Liver (tissue), 9 donors: ENCODE data around the gene UIMC1. TPM values are rescaled to one million over a fixed set of nuclear protein-coding genes. Genes with fewer than 3 reads are reported as not detected.

Experiments used
- DNase-seq: peaks from one replicate; pipeline ENCODE4 v3.0.0-alpha.2; 2017; ENCODE audit warnings: low spot score
- H3K27ac ChIP-seq, 2 donors: one replicate each; pipeline ENCODE4 v1.7.0; 2013; ENCODE audit warnings: inconsistent platforms in 2 of 2, low read length in 2 of 2, control low read depth in 1 of 2, low read depth in 1 of 2, mild to moderate bottlenecking in 1 of 2
- H3K27me3 ChIP-seq, 4 donors: one replicate each; pipeline versions ENCODE4 v1.6.1 to v1.7.0; 2013; ENCODE audit warnings: low read length in 3 of 4, inconsistent platforms in 1 of 4, mild to moderate bottlenecking in 1 of 4, moderate library complexity in 1 of 4; ENCODE audit not compliant: control insufficient read depth in 4 of 4, insufficient read depth in 4 of 4
- H3K36me3 ChIP-seq, 4 donors: one replicate each; pipeline versions ENCODE4 v1.6.1 to v1.7.0; 2013; ENCODE audit warnings: low read length in 3 of 4, mild to moderate bottlenecking in 3 of 4, low read depth in 1 of 4, moderate library complexity in 1 of 4; ENCODE audit not compliant: control insufficient read depth in 4 of 4, insufficient read depth in 3 of 4
- H3K4me1 ChIP-seq, 4 donors: one replicate each; pipeline versions ENCODE4 v1.6.1 to v1.7.0; 2013; ENCODE audit warnings: low read length in 3 of 4, mild to moderate bottlenecking in 3 of 4, moderate library complexity in 1 of 4; ENCODE audit not compliant: control insufficient read depth in 4 of 4, insufficient read depth in 4 of 4
- H3K4me3 ChIP-seq, 3 donors: one replicate each; pipeline versions ENCODE4 v1.6.1 to v1.7.0; 2013; ENCODE audit warnings: low read length in 3 of 3, control low read depth in 1 of 3, low read depth in 1 of 3, mild to moderate bottlenecking in 1 of 3
- H3K9ac ChIP-seq, 2 donors: one replicate each; pipeline ENCODE4 v1.7.0; 2013; ENCODE audit warnings: low read length in 2 of 2, mild to moderate bottlenecking in 2 of 2, moderate library complexity in 2 of 2, control low read depth in 1 of 2, low read depth in 1 of 2
- H3K9me3 ChIP-seq, 4 donors: one replicate each; pipeline versions ENCODE4 v1.6.1 to v1.7.0; 2013; ENCODE audit warnings: low read length in 3 of 4; ENCODE audit not compliant: control insufficient read depth in 4 of 4
- EGR1 ChIP-seq, 2 donors: IDR thresholded peaks; 2 replicates each; pipeline ENCODE4 v1.6.1; 2016 to 2018; ENCODE audit warnings: antibody characterized with exemption in 2 of 2, low read depth in 2 of 2
- FOXA1 ChIP-seq: IDR thresholded peaks from 2 replicates; pipeline ENCODE4 v1.6.1; 2016; ENCODE audit warnings: antibody characterized with exemption
- FOXA2 ChIP-seq: IDR thresholded peaks from 2 replicates; pipeline ENCODE4 v1.6.1; 2016; ENCODE audit warnings: antibody characterized with exemption
- GABPA ChIP-seq, 2 donors: IDR thresholded peaks in 1 of 2; conservative IDR thresholded peaks in 1 of 2; 2 replicates each; pipeline ENCODE4 v1.6.1; 2016; ENCODE audit warnings: antibody characterized with exemption in 2 of 2, mild to moderate bottlenecking in 1 of 2, moderate library complexity in 1 of 2
- HNF4A ChIP-seq, 2 donors: conservative IDR thresholded peaks; 2 replicates each; pipeline ENCODE4 v1.6.1; 2016; ENCODE audit warnings: antibody characterized with exemption in 2 of 2, mild to moderate bottlenecking in 2 of 2
- HNF4G ChIP-seq: IDR thresholded peaks from 2 replicates; pipeline ENCODE4 v1.6.1; 2016; ENCODE audit warnings: antibody characterized with exemption
- JUND ChIP-seq, 2 donors: IDR thresholded peaks; 2 replicates each; pipeline ENCODE4 v1.6.1; 2016; ENCODE audit warnings: antibody characterized with exemption in 2 of 2
- NR2F2 ChIP-seq: IDR thresholded peaks from 2 replicates; pipeline ENCODE4 v1.6.1; 2016; ENCODE audit warnings: antibody characterized with exemption
- RAD21 ChIP-seq, 2 donors: IDR thresholded peaks; 2 replicates each; pipeline ENCODE4 v1.6.1; 2016; ENCODE audit warnings: antibody characterized with exemption in 2 of 2, mild to moderate bottlenecking in 2 of 2
- RXRA ChIP-seq, 2 donors: IDR thresholded peaks; 2 replicates each; pipeline ENCODE4 v1.6.1; 2017 to 2018; ENCODE audit warnings: antibody characterized with exemption in 2 of 2, mild to moderate bottlenecking in 1 of 2
- SP1 ChIP-seq: IDR thresholded peaks from 2 replicates; pipeline ENCODE4 v1.6.1; 2018; ENCODE audit warnings: antibody characterized with exemption, mild to moderate bottlenecking
- TAF1 ChIP-seq: conservative IDR thresholded peaks from 2 replicates; pipeline ENCODE4 v1.6.1; 2016; ENCODE audit warnings: antibody characterized with exemption, mild to moderate bottlenecking
- YY1 ChIP-seq: IDR thresholded peaks from 2 replicates; pipeline ENCODE4 v1.6.1; 2016; ENCODE audit warnings: antibody characterized with exemption, mild to moderate bottlenecking
- WGBS: extraction: QIAGEN DNeasy Blood & Tissue Kit; methylation state at CpG from one replicate; pipeline ENCODE4 v1.1.7; 2013; 5-methylcytosine and 5-hydroxymethylcytosine counted together
- polyA plus RNA-seq, 2 donors: library from polyadenylated mRNA; stranded (reverse) in 1 of 2; unstranded in 1 of 2; fragments of 200-250 nt in 1 of 2; fragments of >200 nt in 1 of 2; fragmentation: Nextera tagmentation in 1 of 2; extraction: Ambion mirVana in 1 of 2; gene quantifications; one replicate each; pipeline versions ENCODE4 v1.2.1 to v1.2.3, GENCODE V29; 2013 to 2015
- total RNA-seq, 2 donors: library from RNA; depleted of rRNA; stranded (reverse); fragments of >200 nt; gene quantifications; one replicate each; pipeline ENCODE4 v1.2.3, GENCODE V29; 2014
- TF ChIP-seq, protein P1 (sequence below): IDR thresholded peaks from 2 replicates; pipeline ENCODE4 v1.6.1; 2016; ENCODE audit warnings: antibody characterized with exemption
- TF ChIP-seq, protein P2 (sequence below): IDR thresholded peaks from 2 replicates; pipeline ENCODE4 v1.6.1; 2016; ENCODE audit warnings: antibody characterized with exemption
- TF ChIP-seq, protein P3 (sequence below): IDR thresholded peaks from 2 replicates; pipeline ENCODE4 v1.6.1; 2016; ENCODE audit warnings: antibody characterized with exemption
- donor health status: healthy.
- donor health status: healthy.
- donor health status: healthy.
- donor health status: healthy.
- donor health status: healthy.

UIMC1 gene
- total and polyA plus RNA-seq, 4 donors, result 5.9 to 26.0 (median 11.7) TPM

DNA sequence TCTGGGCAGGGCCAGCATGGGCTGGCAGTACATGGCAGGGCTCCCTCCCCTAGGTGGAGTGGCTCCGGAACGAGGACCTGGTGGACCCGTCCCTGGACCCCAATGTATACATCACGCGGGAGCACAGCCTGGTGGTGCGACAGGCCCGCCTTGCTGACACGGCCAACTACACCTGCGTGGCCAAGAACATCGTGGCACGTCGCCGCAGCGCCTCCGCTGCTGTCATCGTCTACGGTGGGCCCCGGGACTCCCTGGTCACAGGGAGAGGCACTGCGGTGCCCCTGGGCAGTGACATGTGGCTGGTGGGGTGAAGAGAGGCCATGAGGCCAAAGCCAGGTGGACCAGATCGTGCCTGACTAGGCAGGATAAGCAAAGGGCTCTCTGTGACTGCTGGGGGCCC lies 137.8 kb downstream of the UIMC1 start:
- no peak overlapping the region for H3K4me3 ChIP-seq
- TF ChIP-seq EGR1 (IDR thresholded peaks at IDR 0.05; ENCODE audit: low read depth in 2 of 2) (no peak), JUND (IDR thresholded peaks at IDR 0.05) (no peak), NR2F2 (no peak), HNF4G (no peak), YY1 (no peak), HNF4A (conservative IDR thresholded peaks at IDR 0.05) (no peak), RAD21 (IDR thresholded peaks at IDR 0.05) (no peak), FOXA2 (no peak)
- TF ChIP-seq, protein P1, sequence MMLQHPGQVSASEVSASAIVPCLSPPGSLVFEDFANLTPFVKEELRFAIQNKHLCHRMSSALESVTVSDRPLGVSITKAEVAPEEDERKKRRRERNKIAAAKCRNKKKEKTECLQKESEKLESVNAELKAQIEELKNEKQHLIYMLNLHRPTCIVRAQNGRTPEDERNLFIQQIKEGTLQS, result no peak
- TF ChIP-seq, protein P2, sequence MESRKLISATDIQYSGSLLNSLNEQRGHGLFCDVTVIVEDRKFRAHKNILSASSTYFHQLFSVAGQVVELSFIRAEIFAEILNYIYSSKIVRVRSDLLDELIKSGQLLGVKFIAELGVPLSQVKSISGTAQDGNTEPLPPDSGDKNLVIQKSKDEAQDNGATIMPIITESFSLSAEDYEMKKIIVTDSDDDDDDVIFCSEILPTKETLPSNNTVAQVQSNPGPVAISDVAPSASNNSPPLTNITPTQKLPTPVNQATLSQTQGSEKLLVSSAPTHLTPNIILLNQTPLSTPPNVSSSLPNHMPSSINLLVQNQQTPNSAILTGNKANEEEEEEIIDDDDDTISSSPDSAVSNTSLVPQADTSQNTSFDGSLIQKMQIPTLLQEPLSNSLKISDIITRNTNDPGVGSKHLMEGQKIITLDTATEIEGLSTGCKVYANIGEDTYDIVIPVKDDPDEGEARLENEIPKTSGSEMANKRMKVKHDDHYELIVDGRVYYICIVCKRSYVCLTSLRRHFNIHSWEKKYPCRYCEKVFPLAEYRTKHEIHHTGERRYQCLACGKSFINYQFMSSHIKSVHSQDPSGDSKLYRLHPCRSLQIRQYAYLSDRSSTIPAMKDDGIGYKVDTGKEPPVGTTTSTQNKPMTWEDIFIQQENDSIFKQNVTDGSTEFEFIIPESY, result no peak
- TF ChIP-seq, protein P3, sequence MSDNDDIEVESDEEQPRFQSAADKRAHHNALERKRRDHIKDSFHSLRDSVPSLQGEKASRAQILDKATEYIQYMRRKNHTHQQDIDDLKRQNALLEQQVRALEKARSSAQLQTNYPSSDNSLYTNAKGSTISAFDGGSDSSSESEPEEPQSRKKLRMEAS, result no peak
- no peak overlapping the region for H3K9ac ChIP-seq
- H3K36me3 ChIP-seq, result no peaks in the 10 kb centered on the region
- peaks cover 0 to 5% (median 0%) of the 10 kb centered on the region in 4 donors for H3K27me3 ChIP-seq
- no peak for DNase-seq
- H3K27ac ChIP-seq, result no peak overlapping the region
- H3K9me3 ChIP-seq, result no peaks in the 10 kb centered on the region
- 95% methylated on average over 20 of the region's 20 CpGs for WGBS
- peaks cover 0 to 10% (median 3%) of the 10 kb centered on the region in 4 donors for H3K4me1 ChIP-seq

DNA sequence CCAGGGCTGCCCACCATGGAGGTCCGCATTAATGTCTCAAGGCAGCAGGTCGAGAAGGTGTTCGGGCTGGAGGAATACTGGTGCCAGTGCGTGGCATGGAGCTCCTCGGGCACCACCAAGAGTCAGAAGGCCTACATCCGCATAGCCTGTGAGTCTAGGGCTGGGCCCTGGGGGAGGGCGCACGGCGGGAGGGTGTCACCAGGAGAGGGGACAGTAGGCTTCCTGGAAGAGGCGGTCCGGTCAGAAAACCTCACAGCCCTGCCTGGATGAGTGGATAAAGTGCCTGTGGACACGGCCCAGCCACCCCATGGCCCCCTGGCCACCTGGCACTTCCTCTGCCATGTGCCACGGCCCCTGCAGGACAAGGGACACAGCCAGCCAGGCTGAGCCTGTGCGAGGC lies 138.5 kb downstream of the UIMC1 start:
- Histone ChIP-seq H3K4me1 (peaks cover 0 to 10% (median 3%) of the 10 kb centered on the region in 4 donors), H3K27me3 (peaks cover 0 to 5% (median 0%) of the 10 kb centered on the region in 4 donors), H3K9ac (no peak overlapping the region), H3K9me3 (no peaks in the 10 kb centered on the region), H3K4me3 (no peak overlapping the region), H3K27ac (no peak overlapping the region), H3K36me3 (no peaks in the 10 kb centered on the region)
- WGBS, result 92% methylated on average over 14 of the region's 14 CpGs
- no peak for TF ChIP-seq FOXA2
- TF ChIP-seq, protein P2, result no peak
- TF ChIP-seq SP1, result no peak
- TF ChIP-seq, protein P3, result no peak
- no peak for TF ChIP-seq YY1
- TF ChIP-seq, protein P1, result no peak
- no peak for TF ChIP-seq HNF4G
- no peak for TF ChIP-seq TAF1
- no peak for TF ChIP-seq JUND (IDR thresholded peaks at IDR 0.05)
- TF ChIP-seq EGR1 (IDR thresholded peaks at IDR 0.05; ENCODE audit: low read depth in 2 of 2), result no peak
- no peak for TF ChIP-seq FOXA1
- TF ChIP-seq GABPA (IDR thresholded peaks at IDR 0.05 in 1 of 2, conservative IDR thresholded peaks at IDR 0.05 in 1 of 2), result no peak
- TF ChIP-seq HNF4A (conservative IDR thresholded peaks at IDR 0.05), result no peak
- no peak for TF ChIP-seq RXRA (IDR thresholded peaks at IDR 0.05)
- DNase-seq, result no peak
